Glutamatergic neuron (in vitro differentiated cells): ENCODE measurements around the gene GABPB1. TPM values are rescaled to one million over a fixed set of nuclear protein-coding genes. Genes with fewer than 3 reads are reported as not detected.

Source experiments
- DNase-seq: peaks from one replicate; pipeline ENCODE4 v3.0.0; 2022
- H3K27ac Mint-ChIP-seq: one replicate; pipeline ENCODE4 v1.8.0; 2020; ENCODE audit warnings: mild to moderate bottlenecking, mixed read lengths, inconsistent platforms; ENCODE audit not compliant: unreplicated experiment
- H3K27me3 Mint-ChIP-seq: one replicate; pipeline ENCODE4 v1.8.0; 2020; ENCODE audit warnings: mild to moderate bottlenecking, moderate library complexity, mixed read lengths, inconsistent platforms; ENCODE audit not compliant: unreplicated experiment
- H3K36me3 Mint-ChIP-seq: one replicate; pipeline ENCODE4 v1.8.0; 2020; ENCODE audit warnings: mild to moderate bottlenecking, mixed read lengths, inconsistent platforms; ENCODE audit not compliant: unreplicated experiment
- H3K4me1 Mint-ChIP-seq: one replicate; pipeline ENCODE4 v1.8.0; 2020; ENCODE audit warnings: mild to moderate bottlenecking, low read depth, mixed read lengths, inconsistent platforms; ENCODE audit not compliant: unreplicated experiment
- H3K4me3 Mint-ChIP-seq: one replicate; pipeline ENCODE4 v1.8.0; 2020; ENCODE audit warnings: mild to moderate bottlenecking, mixed read lengths, inconsistent platforms; ENCODE audit not compliant: unreplicated experiment
- H3K9me3 Mint-ChIP-seq: one replicate; pipeline ENCODE4 v1.8.0; 2020; ENCODE audit warnings: mild to moderate bottlenecking, moderate library complexity, mixed read lengths, inconsistent platforms; ENCODE audit not compliant: unreplicated experiment
- CTCF ChIP-seq: fragments of 200-600 bp; sonication (generic); IDR thresholded peaks from one replicate; pipeline ENCODE4 v1.5.0; 2021; ENCODE audit not compliant: partially characterized antibody, unreplicated experiment
- total RNA-seq: library from RNA; stranded (reverse); fragmentation: NEBNext Ultra II Directional; extraction: Animal tissue kit (Norgen Biotek cat#: 25700); gene quantifications from one replicate; pipeline ENCODE4 v1.2.1, GENCODE V29; 2021; ENCODE audit not compliant: unreplicated experiment

The GABPB1 gene
- total RNA-seq, 1 donor from 2014 or later: 23.9 TPM

DNA sequence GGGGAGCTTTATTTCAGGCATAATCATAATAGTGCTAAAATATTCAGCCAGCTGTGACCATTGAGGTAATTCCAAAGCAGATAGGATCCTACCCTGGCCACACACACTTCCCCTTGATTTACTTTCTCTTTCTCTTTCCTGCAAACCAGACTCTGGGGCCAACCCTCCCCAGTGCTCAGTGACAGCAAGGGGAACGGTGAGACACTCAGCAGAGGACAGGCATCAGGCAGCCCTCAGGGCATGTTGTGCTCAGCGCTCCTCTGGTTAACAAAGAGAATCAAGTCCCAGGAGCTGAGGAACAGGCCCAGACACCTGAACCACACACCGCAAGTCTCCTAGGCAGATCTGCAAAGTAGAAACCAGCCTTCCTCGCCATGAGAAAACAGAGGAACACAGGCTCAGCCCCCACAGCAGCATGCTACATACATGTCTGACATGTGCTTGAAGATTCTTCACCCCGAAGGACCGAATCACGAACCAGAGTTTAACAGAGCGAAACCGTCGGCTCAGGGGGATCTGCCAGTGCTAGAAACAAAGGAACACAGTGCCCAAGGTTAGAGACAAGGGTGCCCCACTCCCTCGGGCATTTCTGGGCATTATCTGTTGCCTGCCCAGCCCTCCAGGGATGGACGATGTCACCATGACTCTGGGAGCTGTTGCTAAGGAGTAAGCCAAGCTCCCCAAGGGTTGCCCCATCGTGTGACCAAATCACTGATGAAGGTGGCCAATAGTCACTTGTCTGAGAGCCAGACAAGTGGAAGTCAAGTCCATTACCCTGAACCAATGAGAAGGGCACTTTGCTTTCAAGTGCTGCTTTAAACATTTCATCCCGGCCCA lies 107.0 kb downstream of the GABPB1 start:
- Mint-ChIP-seq H3K36me3 (no peaks in the 10 kb centered on the region), H3K27me3 (no peaks in the 10 kb centered on the region), H3K9me3 (peaks cover 2% of the 10 kb centered on the region), H3K4me1 (peaks cover 3% of the 10 kb centered on the region), H3K27ac (no peak overlapping the region), H3K4me3 (no peak overlapping the region)
- DNase-seq: no peak
- TF ChIP-seq CTCF: no peak

DNA sequence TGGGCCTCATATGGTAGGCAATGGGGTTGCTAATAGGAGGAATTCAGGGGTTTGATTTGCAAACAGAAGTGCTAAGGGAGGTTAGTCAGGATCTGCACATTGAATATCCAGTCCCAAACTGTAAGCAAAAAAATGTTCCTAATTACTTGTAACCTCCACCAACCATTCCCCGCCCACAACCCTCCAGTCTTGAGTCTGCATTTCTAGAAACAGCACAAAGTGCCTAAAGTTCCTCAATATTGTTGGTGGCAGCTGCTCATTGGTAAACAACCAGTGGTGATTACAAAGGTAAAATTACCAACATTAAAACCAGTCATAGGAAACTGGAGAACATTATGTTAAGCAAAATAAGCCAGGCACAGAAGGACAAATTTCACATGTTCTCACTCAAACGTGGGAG lies 108.4 kb downstream of the GABPB1 start:
- no peak overlapping the region for H3K27ac Mint-ChIP-seq
- H3K9me3 Mint-ChIP-seq: no peaks in the 10 kb centered on the region
- H3K36me3 Mint-ChIP-seq: no peaks in the 10 kb centered on the region
- no peak overlapping the region for H3K4me3 Mint-ChIP-seq
- no peaks in the 10 kb centered on the region for H3K27me3 Mint-ChIP-seq
- peaks cover 3% of the 10 kb centered on the region for H3K4me1 Mint-ChIP-seq
- TF ChIP-seq CTCF: no peak
- DNase-seq: no peak

- no peaks in the 10 kb centered on the region for H3K27me3 Mint-ChIP-seq
- DNase-seq: no peak
- no peak for TF ChIP-seq CTCF
These were observed 109.9 kb downstream of the GABPB1 start for GRCh38 chr15:50244959-50245624.

DNA sequence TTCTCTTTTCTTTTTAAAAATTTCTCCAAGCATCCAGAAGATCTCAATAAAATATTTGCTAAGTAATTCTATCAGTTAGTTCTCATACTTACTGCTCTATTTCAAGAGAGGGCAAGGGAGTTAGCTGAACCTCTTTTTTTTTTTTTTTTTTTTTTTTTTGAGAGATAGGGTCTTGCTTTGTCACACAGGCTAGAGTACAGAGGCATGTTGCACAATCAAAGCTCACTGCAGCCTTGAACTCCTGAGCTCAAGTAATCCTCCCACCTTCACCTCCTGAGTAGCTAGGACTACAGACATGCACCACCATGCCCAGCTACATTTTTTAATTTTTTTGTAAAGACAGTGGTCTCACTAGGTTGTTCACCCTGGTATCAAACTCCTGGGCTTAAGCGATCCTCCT lies 110.8 kb downstream of the GABPB1 start:
- Mint-ChIP-seq H3K4me1 (peaks cover 3% of the 10 kb centered on the region), H3K4me3 (no peak overlapping the region), H3K9me3 (no peaks in the 10 kb centered on the region), H3K27ac (no peak overlapping the region), H3K27me3 (no peaks in the 10 kb centered on the region), H3K36me3 (no peaks in the 10 kb centered on the region)
- TF ChIP-seq CTCF: no peak
- no peak for DNase-seq

More at GRCh38 chr15:50244959-50245624, 109.9 kb downstream of the GABPB1 start:
- H3K4me1 Mint-ChIP-seq: peaks cover 3% of the 10 kb centered on the region
- no peaks in the 10 kb centered on the region for H3K36me3 Mint-ChIP-seq
- H3K4me3 Mint-ChIP-seq: no peak overlapping the region
- H3K27ac Mint-ChIP-seq: no peak overlapping the region
- H3K9me3 Mint-ChIP-seq: no peaks in the 10 kb centered on the region
